IMR-90 (cell line): ENCODE data around the gene SLC15A2. TPM values are rescaled to one million over a fixed set of nuclear protein-coding genes. Genes with fewer than 3 reads are reported as not detected.

ENCODE experiments used
- ATAC-seq: fragments of 200-7000 bp; cut with Tn5 transposase; 2 replicates; pipeline ENCODE4 v1.9.1; 2020; ENCODE audit warnings: low read depth, mild to moderate bottlenecking, moderate library complexity
- BruUV-seq: library from RNA; stranded (reverse); fragments of 400-500 nt; replicated peaks from 2 replicates; lab custom pipeline; 2021; lab: Mats Ljungman, UMichigan
- CTCF ChIA-PET: fragments of 300-600 bp; formaldehyde crosslinking; extraction: SDS; loops from one replicate; lab custom pipeline; 2021; ENCODE audit warnings: antibody characterized with exemption; lab: Yijun Ruan, JAX
- POLR2A ChIA-PET: fragments of 300-600 bp; sonication (Branson Sonifier 250); formaldehyde crosslinking; loops from one replicate; lab custom pipeline; 2022; ENCODE audit warnings: antibody characterized with exemption; ENCODE audit not compliant: unreplicated experiment; lab: Charles Lee
- DNase-seq: peaks from one replicate; pipeline ENCODE4 v3.0.0; 2013
- H2AFZ ChIP-seq: replicated peaks from 2 replicates; pipeline ENCODE3; 2013; ENCODE audit warnings: low read length, mild to moderate bottlenecking; ENCODE audit not compliant: poor library complexity
- H2AK5ac ChIP-seq: 2 replicates; pipeline ENCODE4 v1.6.1; 2013; ENCODE audit warnings: low read depth, low read length, inconsistent platforms
- H2AK9ac ChIP-seq: replicated peaks from 2 replicates; pipeline ENCODE3; 2013; ENCODE audit warnings: mild to moderate bottlenecking, low read depth, low read length, moderate library complexity; ENCODE audit not compliant: poor library complexity
- H2BK120ac ChIP-seq: 2 replicates; pipeline ENCODE4 v1.6.1; 2013; ENCODE audit warnings: low read depth, low read length, inconsistent platforms
- H2BK15ac ChIP-seq: 3 replicates; pipeline ENCODE4 v1.6.1; 2013; ENCODE audit warnings: low read depth, low read length, inconsistent platforms
- H2BK20ac ChIP-seq: 2 replicates; pipeline ENCODE4 v1.6.1; 2013; ENCODE audit warnings: low read depth, mild to moderate bottlenecking, inconsistent platforms, low read length, moderate library complexity
- H2BK5ac ChIP-seq: 2 replicates; pipeline ENCODE4 v1.6.1; 2013; ENCODE audit warnings: mild to moderate bottlenecking, low read depth, low read length, inconsistent platforms; ENCODE audit not compliant: poor library complexity, severe bottlenecking
- H3K14ac ChIP-seq: replicated peaks from 2 replicates; pipeline ENCODE4 v1.6.1; 2013; ENCODE audit warnings: low read depth, low read length, inconsistent platforms
- H3K18ac ChIP-seq: 2 replicates; pipeline ENCODE4 v1.6.1; 2013; ENCODE audit warnings: low read depth, low read length, control low read depth
- H3K23ac ChIP-seq: 2 replicates; pipeline ENCODE4 v1.6.1; 2013; ENCODE audit warnings: low read depth, low read length, inconsistent platforms
- H3K27ac ChIP-seq: 2 replicates; pipeline ENCODE4 v1.5.1; 2013; ENCODE audit warnings: mild to moderate bottlenecking, control low read depth, low read length; ENCODE audit not compliant: insufficient read depth
- H3K27me3 ChIP-seq: 2 replicates; pipeline ENCODE4 v1.6.1; 2013; ENCODE audit warnings: low read length; ENCODE audit not compliant: control insufficient read depth, insufficient read depth
- H3K36me3 ChIP-seq: 2 replicates; pipeline ENCODE4 v1.6.1; 2013; ENCODE audit warnings: low read length, mixed read lengths; ENCODE audit not compliant: control insufficient read depth, insufficient read depth
- H3K4ac ChIP-seq: 2 replicates; pipeline ENCODE4 v1.6.1; 2013; ENCODE audit warnings: low read depth, low read length, inconsistent platforms
- H3K4me1 ChIP-seq: 2 replicates; pipeline ENCODE4 v1.6.1; 2013; ENCODE audit warnings: low read length, mixed read lengths; ENCODE audit not compliant: control insufficient read depth, insufficient read depth
- H3K4me2 ChIP-seq: 2 replicates; pipeline ENCODE4 v1.6.1; 2013; ENCODE audit warnings: low read depth, mild to moderate bottlenecking, control low read depth, low read length, moderate library complexity
- H3K4me3 ChIP-seq: 2 replicates; pipeline ENCODE4 v1.5.1; 2013; ENCODE audit warnings: low read depth, mild to moderate bottlenecking, control low read depth, low read length, moderate library complexity; ENCODE audit not compliant: insufficient read depth
- H3K56ac ChIP-seq: 2 replicates; pipeline ENCODE4 v1.6.1; 2013; ENCODE audit warnings: low read length, inconsistent platforms; ENCODE audit not compliant: insufficient read depth; ENCODE audit errors: extremely low read depth
- H3K79me1 ChIP-seq, 2 experiments: 2 replicates each; pipeline ENCODE4 v1.6.1; 2013; ENCODE audit warnings: low read length in 2 of 2, inconsistent platforms in 1 of 2, low read depth in 1 of 2
- H3K9ac ChIP-seq: 2 replicates; pipeline ENCODE4 v1.6.1; 2013; ENCODE audit warnings: low read depth, low read length, control low read depth
- H3K9me1 ChIP-seq: 2 replicates; pipeline ENCODE4 v1.6.1; 2013; ENCODE audit warnings: low read length, inconsistent platforms; ENCODE audit not compliant: insufficient read depth
- H3K9me3 ChIP-seq: 2 replicates; pipeline ENCODE4 v1.6.1; 2013; ENCODE audit warnings: low read length; ENCODE audit not compliant: control insufficient read depth, insufficient read depth
- H4K20me1 ChIP-seq: 2 replicates; pipeline ENCODE4 v1.6.1; 2013; ENCODE audit warnings: low read length, inconsistent platforms; ENCODE audit not compliant: insufficient read depth
- H4K5ac ChIP-seq: 2 replicates; pipeline ENCODE4 v1.6.1; 2013; ENCODE audit warnings: mild to moderate bottlenecking, low read depth, low read length, control low read depth
- H4K8ac ChIP-seq, 2 experiments: 2 replicates each; pipeline ENCODE4 v1.6.1; 2013; ENCODE audit warnings: low read depth in 2 of 2, low read length in 2 of 2, control low read depth in 1 of 2, inconsistent platforms in 1 of 2
- H4K91ac ChIP-seq: 2 replicates; pipeline ENCODE4 v1.6.1; 2013; ENCODE audit warnings: low read depth, low read length, inconsistent platforms; ENCODE audit not compliant: insufficient read depth
- BHLHE40 ChIP-seq: fragments of 150-350 bp; IDR thresholded peaks from 2 replicates; pipeline ENCODE4 v1.6.1; 2016; ENCODE audit warnings: mild to moderate bottlenecking, low read depth, low read length
- CEBPB ChIP-seq: IDR thresholded peaks from 2 replicates; pipeline ENCODE4 v1.6.1; 2012; ENCODE audit warnings: low read depth, low read length, improper control_type of control experiment
- FOS ChIP-seq: fragments of 150-350 bp; IDR thresholded peaks from 2 replicates; pipeline ENCODE4 v1.6.1; 2016; ENCODE audit warnings: low read depth, low read length
- MAFK ChIP-seq: IDR thresholded peaks from 2 replicates; pipeline ENCODE4 v1.6.1; 2012; ENCODE audit warnings: low read depth, low read length, improper control_type of control experiment
- MAZ ChIP-seq: IDR thresholded peaks from 2 replicates; pipeline ENCODE4 v1.6.1; 2012; ENCODE audit warnings: low read depth, mild to moderate bottlenecking, low read length, improper control_type of control experiment, moderate library complexity, borderline replicate concordance
- NFE2L2 ChIP-seq: fragments of 150-350 bp; IDR thresholded peaks from 2 replicates; pipeline ENCODE4 v1.6.1; 2016; ENCODE audit warnings: low read depth, mild to moderate bottlenecking, low read length
- RCOR1 ChIP-seq: IDR thresholded peaks from 2 replicates; pipeline ENCODE4 v1.6.1; 2012; ENCODE audit warnings: mild to moderate bottlenecking, low read length, improper control_type of control experiment; ENCODE audit not compliant: insufficient replicate concordance
- USF2 ChIP-seq: fragments of 150-350 bp; IDR thresholded peaks from 2 replicates; pipeline ENCODE4 v1.6.1; 2017; ENCODE audit warnings: mild to moderate bottlenecking, antibody characterized with exemption, low read length, low read depth
- WGBS, 2 experiments: methylation state at CpG; one replicate each; pipeline versions ENCODE4 v1.1.5 to v1.1.7; 2013; ENCODE audit warnings: missing lambda C conversion rate in 2 of 2; ENCODE audit not compliant: insufficient read length in 1 of 2; ENCODE audit errors: extremely low coverage in 2 of 2; 5-methylcytosine and 5-hydroxymethylcytosine counted together
- dilution Hi-C: fragments of 300-500 bp; cut with HindIII; formaldehyde crosslinking; loops from one replicate; pipeline ENCODE4 v1.14.3; 2018; ENCODE audit warnings: low sequenced_read_pairs; ENCODE audit not compliant: unreplicated experiment
- in situ Hi-C: fragments of 300-500 bp; cut with MboI; formaldehyde crosslinking; loops from 3 replicates; pipeline ENCODE4 v1.14.3; 2019; ENCODE audit warnings: low sequenced_read_pairs, inconsistent platforms, mixed read lengths
- intact Hi-C: fragments of 100-400 bp; cut with micrococcal nuclease; formaldehyde crosslinking; loops from 2 replicates; pipeline ENCODE4 v1.10.0; 2022
- polyA plus RNA-seq, 3 experiments: library from polyadenylated mRNA; depleted of rRNA; stranded (reverse); fragments of >200 nt; gene quantifications; 2 replicates each; pipeline ENCODE4 v1.2.3, GENCODE V29; 2012; ENCODE audit warnings: low replicate concordance in 1 of 3
- total RNA-seq: library from RNA; depleted of rRNA; stranded (reverse); fragments of >200 nt; gene quantifications from 2 replicates; pipeline ENCODE4 v1.2.3, GENCODE V29; 2012

SLC15A2 gene
- total and polyA plus RNA-seq, 2 of the 4 experiments (the other 2 are of a cell fraction) = 0.18 to 0.31 TPM

- Histone ChIP-seq H3K9me1 (no peaks in the 10 kb centered on the region), H3K27ac (no peak overlapping the region), H3K56ac (no peak overlapping the region), H3K27me3 (no peaks in the 10 kb centered on the region), H3K9ac (no peak overlapping the region), H2BK120ac (no peak overlapping the region), H3K18ac (no peak overlapping the region), H3K9me3 (no peaks in the 10 kb centered on the region), H2AK5ac (no peak overlapping the region), H3K23ac (no peak overlapping the region), H3K4me3 (no peak overlapping the region), H3K4me2 (no peak overlapping the region), H2AFZ (no peak overlapping the region), H4K8ac (no peak overlapping the region), H2BK5ac (no peak overlapping the region), H3K4me1 (no peaks in the 10 kb centered on the region), H3K4ac (no peak overlapping the region), H4K5ac (no peak overlapping the region), H4K91ac (no peak overlapping the region), H2AK9ac (no peak overlapping the region), H3K14ac (no peak overlapping the region), H2BK15ac (no peak overlapping the region), H3K79me1 (no peaks in the 10 kb centered on the region), H4K20me1 (no peaks in the 10 kb centered on the region), H3K36me3 (no peaks in the 10 kb centered on the region), H2BK20ac (no peak overlapping the region)
- ChIA-PET POLR2A (no interaction called here), CTCF (interaction anchor here (0.6 kb wide), 1 partner anchor 258 kb away, joined by 3 read pairs; no protein-coding TSS in a partner anchor)
- TF ChIP-seq NFE2L2 (no peak), BHLHE40 (no peak), MAZ (no peak), FOS (no peak), CEBPB (no peak), USF2 (no peak), MAFK (no peak), RCOR1 (no peak)
- in situ Hi-C loops (no loop called here), dilution Hi-C loops (no loop called here), intact Hi-C loops (no loop called here)
- ATAC-seq (no peak), DNase-seq (no peak)
- no TSS peak for BruUV-seq
- no CpG with 5 or more reads among the region's 2 CpGs for WGBS, 2 experiments
These were observed 85.0 kb downstream of the SLC15A2 start for GRCh38 chr3:121979246-121979645.
